HepG2 (cell line): ENCODE results near the gene POFUT2. TPM values are rescaled to one million over a fixed set of nuclear protein-coding genes. Genes with fewer than 3 reads are reported as not detected.

Experiments
- ATF7 ChIP-seq, 2 experiments: fragments of 450-650 bp in 1 of 2; sonication (generic) in 1 of 2; formaldehyde crosslinking in 1 of 2; IDR thresholded peaks; 2 replicates each; pipeline versions ENCODE4 v1.4.0 to v1.6.1; 2016 to 2020; ENCODE audit warnings: antibody characterized with exemption in 1 of 2, mild to moderate bottlenecking in 1 of 2, missing genetic modification reagents in 1 of 2
- IRX3 ChIP-seq: sonication (generic); formaldehyde crosslinking; IDR thresholded peaks from 2 replicates; pipeline ENCODE4 v1.8.1; 2023; ENCODE audit warnings: mild to moderate bottlenecking, low read depth, missing genetic modification reagents, borderline replicate concordance
- KIAA2018 ChIP-seq: sonication (generic); formaldehyde crosslinking; IDR thresholded peaks from 2 replicates; pipeline ENCODE4 v1.5.0; 2020; ENCODE audit warnings: mild to moderate bottlenecking, missing genetic modification reagents, borderline replicate concordance
- U2AF1 ChIP-seq: fragments of 200-400 bp; formaldehyde crosslinking; optimal IDR thresholded peaks from 2 replicates; pipeline ENCODE3; 2017; ENCODE audit warnings: mild to moderate bottlenecking, low read depth, low read length
- ZFP82 ChIP-seq: sonication (generic); formaldehyde crosslinking; IDR thresholded peaks from 2 replicates; pipeline ENCODE4 v1.5.1; 2020; ENCODE audit warnings: mild to moderate bottlenecking, missing genetic modification reagents, borderline replicate concordance
- ZNF75D ChIP-seq: sonication (generic); formaldehyde crosslinking; IDR thresholded peaks from 2 replicates; pipeline ENCODE4 v1.8.1; 2023; ENCODE audit warnings: missing genetic modification reagents, mild to moderate bottlenecking, borderline replicate concordance
- polyA plus RNA-seq, 8 experiments: library from polyadenylated mRNA; depleted of rRNA in 3 of 8; stranded (reverse) in 7 of 8; unstranded in 1 of 8; fragments of >200 nt; fragmentation: Illumina TruSeq in 4 of 8; extraction: Trizol in 4 of 8; gene quantifications; 2 replicates each; pipeline versions ENCODE4 v1.2.1 to v1.2.3, GENCODE V29; 2011 to 2016; ENCODE audit warnings: low read depth in 4 of 8, missing spikeins in 1 of 8, mixed read lengths in 1 of 8; ENCODE audit not compliant: insufficient read depth in 1 of 8
- total RNA-seq, 5 experiments: library from RNA; depleted of rRNA; stranded (reverse); fragments of >200 nt; fragmentation: Illumina TruSeq; extraction: Trizol; gene quantifications; 2 replicates each; pipeline ENCODE4 v1.2.3, GENCODE V29; 2016; ENCODE audit warnings: low read depth in 1 of 5
- TF ChIP-seq, protein P1 (sequence below): sonication (generic); formaldehyde crosslinking; IDR thresholded peaks from 2 replicates; pipeline ENCODE4 v1.4.0; 2020; ENCODE audit warnings: mild to moderate bottlenecking, low read depth, missing genetic modification reagents
- TF ChIP-seq, protein P2 (sequence below): IDR thresholded peaks from 2 replicates; pipeline ENCODE4 v1.6.1; 2016; ENCODE audit warnings: missing compliant biosample characterization, missing genetic modification reagents, borderline replicate concordance
- TF ChIP-seq, protein P3 (sequence below): IDR thresholded peaks from 2 replicates; pipeline ENCODE4 v1.6.1; 2016

Gene POFUT2
- total and polyA plus RNA-seq, 2 of the 13 experiments (the other 11 are each of a cell fraction or from before 2014, with no cell fraction given): 22.8 to 24.0 TPM

DNA sequence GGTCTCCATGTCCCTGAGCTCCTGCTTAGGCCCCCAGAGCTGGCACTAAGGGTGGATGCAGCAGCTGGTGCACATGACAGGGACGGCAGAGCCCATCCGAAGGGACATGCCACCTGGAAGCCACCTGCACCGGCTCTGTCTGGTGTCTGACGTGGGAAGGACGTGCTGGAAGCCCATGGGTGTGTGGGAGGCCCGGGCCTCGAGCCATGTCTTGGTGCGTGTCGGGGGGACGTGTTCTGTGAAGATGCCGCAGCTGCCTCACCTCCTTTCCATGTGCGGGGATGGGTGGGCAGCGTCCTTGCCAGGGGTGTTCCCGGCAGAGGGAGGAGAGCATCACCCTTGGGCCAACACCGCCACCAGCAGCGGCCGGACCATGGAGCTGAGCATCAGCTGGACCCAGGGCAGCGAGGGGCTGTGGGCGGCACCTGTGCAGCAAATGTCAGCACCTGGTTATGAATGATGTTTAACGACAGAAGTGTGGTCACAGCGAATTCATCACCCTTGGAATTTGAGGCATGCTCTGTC lies 15.5 kb upstream of the POFUT2 start (continued):
- TF ChIP-seq KIAA2018 (CRISPR knock-in tag): no peak
- TF ChIP-seq, protein P1, sequence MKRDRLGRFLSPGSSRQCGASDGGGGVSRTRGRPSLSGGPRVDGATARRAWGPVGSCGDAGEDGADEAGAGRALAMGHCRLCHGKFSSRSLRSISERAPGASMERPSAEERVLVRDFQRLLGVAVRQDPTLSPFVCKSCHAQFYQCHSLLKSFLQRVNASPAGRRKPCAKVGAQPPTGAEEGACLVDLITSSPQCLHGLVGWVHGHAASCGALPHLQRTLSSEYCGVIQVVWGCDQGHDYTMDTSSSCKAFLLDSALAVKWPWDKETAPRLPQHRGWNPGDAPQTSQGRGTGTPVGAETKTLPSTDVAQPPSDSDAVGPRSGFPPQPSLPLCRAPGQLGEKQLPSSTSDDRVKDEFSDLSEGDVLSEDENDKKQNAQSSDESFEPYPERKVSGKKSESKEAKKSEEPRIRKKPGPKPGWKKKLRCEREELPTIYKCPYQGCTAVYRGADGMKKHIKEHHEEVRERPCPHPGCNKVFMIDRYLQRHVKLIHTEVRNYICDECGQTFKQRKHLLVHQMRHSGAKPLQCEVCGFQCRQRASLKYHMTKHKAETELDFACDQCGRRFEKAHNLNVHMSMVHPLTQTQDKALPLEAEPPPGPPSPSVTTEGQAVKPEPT: no peak
- TF ChIP-seq, protein P2, sequence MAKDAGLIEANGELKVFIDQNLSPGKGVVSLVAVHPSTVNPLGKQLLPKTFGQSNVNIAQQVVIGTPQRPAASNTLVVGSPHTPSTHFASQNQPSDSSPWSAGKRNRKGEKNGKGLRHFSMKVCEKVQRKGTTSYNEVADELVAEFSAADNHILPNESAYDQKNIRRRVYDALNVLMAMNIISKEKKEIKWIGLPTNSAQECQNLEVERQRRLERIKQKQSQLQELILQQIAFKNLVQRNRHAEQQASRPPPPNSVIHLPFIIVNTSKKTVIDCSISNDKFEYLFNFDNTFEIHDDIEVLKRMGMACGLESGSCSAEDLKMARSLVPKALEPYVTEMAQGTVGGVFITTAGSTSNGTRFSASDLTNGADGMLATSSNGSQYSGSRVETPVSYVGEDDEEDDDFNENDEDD (CRISPR knock-in tag): no peak
- no peak for TF ChIP-seq ATF7 (IDR thresholded peaks at IDR 0.05)
- no peak for TF ChIP-seq ATF7 (CRISPR knock-in tag; IDR thresholded peaks at IDR 0.05)
- TF ChIP-seq, protein P3, sequence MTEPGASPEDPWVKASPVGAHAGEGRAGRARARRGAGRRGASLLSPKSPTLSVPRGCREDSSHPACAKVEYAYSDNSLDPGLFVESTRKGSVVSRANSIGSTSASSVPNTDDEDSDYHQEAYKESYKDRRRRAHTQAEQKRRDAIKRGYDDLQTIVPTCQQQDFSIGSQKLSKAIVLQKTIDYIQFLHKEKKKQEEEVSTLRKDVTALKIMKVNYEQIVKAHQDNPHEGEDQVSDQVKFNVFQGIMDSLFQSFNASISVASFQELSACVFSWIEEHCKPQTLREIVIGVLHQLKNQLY (CRISPR knock-in tag): no peak
- TF ChIP-seq U2AF1: no peak
- no peak for TF ChIP-seq ZFP82 (CRISPR knock-in tag)
- TF ChIP-seq ZNF75D (CRISPR knock-in tag): no peak
- TF ChIP-seq IRX3: no peak
